Natural killer cell (primary cell): ENCODE data around the gene TK2. TPM values are rescaled to one million over a fixed set of nuclear protein-coding genes. Genes with fewer than 3 reads are reported as not detected.
A peak's percentile ranks its signal among the peaks of the same experiment; 100 is the strongest.
"Not testable (repeated sequence)": the region's sequence is repeated elsewhere in the genome, so short reads cannot be mapped to it uniquely, and the experiment has no call there.

Experiments
- ATAC-seq, 3 donors: fragments of 150-1000 bp in 2 of 3; fragments of 200-7000 bp in 1 of 3; cut with Tn5 transposase; 1 replicate in 1 of 3; 2 replicates in 2 of 3; pipeline ENCODE4 v1.10.0; 2021; ENCODE audit warnings: mild to moderate bottlenecking in 2 of 3, moderate library complexity in 2 of 3
- DNase-seq, 2 donors: peaks; one replicate each; pipeline versions ENCODE4 v3.0.0 to v3.0.0-alpha.2; 2013 to 2021; ENCODE audit warnings: mixed read lengths in 1 of 2
- H3K27ac ChIP-seq: one replicate; pipeline ENCODE4 v1.5.1; 2013; ENCODE audit warnings: mild to moderate bottlenecking, low read length
- H3K27me3 ChIP-seq: one replicate; pipeline ENCODE4 v1.6.1; 2013; ENCODE audit warnings: low read length; ENCODE audit not compliant: control insufficient read depth, insufficient read depth
- H3K36me3 ChIP-seq: one replicate; pipeline ENCODE4 v1.6.1; 2013; ENCODE audit warnings: low read length; ENCODE audit not compliant: control insufficient read depth, insufficient read depth
- H3K4me1 ChIP-seq: one replicate; pipeline ENCODE4 v1.6.1; 2013; ENCODE audit warnings: low read length; ENCODE audit not compliant: control insufficient read depth, insufficient read depth
- H3K4me3 ChIP-seq: one replicate; pipeline ENCODE4 v1.5.1; 2013; ENCODE audit warnings: low read length
- H3K9me3 ChIP-seq: one replicate; pipeline ENCODE4 v1.6.1; 2013; ENCODE audit warnings: low read length; ENCODE audit not compliant: control insufficient read depth, insufficient read depth
- H3K27ac Mint-ChIP-seq, 2 donors: one replicate each; pipeline ENCODE4 v1.8.0; 2022; ENCODE audit warnings: mild to moderate bottlenecking in 2 of 2, mixed read lengths in 2 of 2, moderate library complexity in 1 of 2
- H3K27me3 Mint-ChIP-seq, 2 donors: one replicate each; pipeline ENCODE4 v1.8.0; 2022; ENCODE audit warnings: low read depth in 2 of 2, mixed read lengths in 2 of 2
- H3K36me3 Mint-ChIP-seq: one replicate; pipeline ENCODE4 v1.8.0; 2022; ENCODE audit warnings: mixed read lengths
- H3K4me1 Mint-ChIP-seq, 2 donors: one replicate each; pipeline ENCODE4 v1.8.0; 2022; ENCODE audit warnings: mixed read lengths in 2 of 2
- H3K4me3 Mint-ChIP-seq: one replicate; pipeline ENCODE4 v1.8.0; 2022; ENCODE audit warnings: mild to moderate bottlenecking, moderate library complexity, mixed read lengths
- H3K9me3 Mint-ChIP-seq, 2 donors: one replicate each; pipeline ENCODE4 v1.8.0; 2022; ENCODE audit warnings: mixed read lengths in 2 of 2
- WGBS: methylation state at CpG from one replicate; pipeline ENCODE4 v1.1.7; 2013; ENCODE audit warnings: missing lambda C conversion rate; ENCODE audit not compliant: insufficient coverage; 5-methylcytosine and 5-hydroxymethylcytosine counted together
- intact Hi-C: fragments of 100-400 bp; cut with micrococcal nuclease; formaldehyde crosslinking; loops from one replicate; pipeline ENCODE4 v1.14.2; 2022
- total RNA-seq, 4 donors: library from RNA; stranded (reverse); fragments of 120-200 nt in 1 of 4; gene quantifications; one replicate each; pipeline versions ENCODE4 v1.2.3 to v1.2.4, GENCODE V29; 2013 to 2022
- TF ChIP-seq, protein P1 (sequence below): fragments of 200-600 bp; IDR thresholded peaks from one replicate; pipeline ENCODE4 v1.8.0; 2022; ENCODE audit warnings: antibody characterized with exemption

Gene TK2
- total RNA-seq, 3 donors from 2014 or later (not counting 1 experiment from before 2014, with no cell fraction given), result 18.8 to 25.8 (median 25.1) TPM

DNA sequence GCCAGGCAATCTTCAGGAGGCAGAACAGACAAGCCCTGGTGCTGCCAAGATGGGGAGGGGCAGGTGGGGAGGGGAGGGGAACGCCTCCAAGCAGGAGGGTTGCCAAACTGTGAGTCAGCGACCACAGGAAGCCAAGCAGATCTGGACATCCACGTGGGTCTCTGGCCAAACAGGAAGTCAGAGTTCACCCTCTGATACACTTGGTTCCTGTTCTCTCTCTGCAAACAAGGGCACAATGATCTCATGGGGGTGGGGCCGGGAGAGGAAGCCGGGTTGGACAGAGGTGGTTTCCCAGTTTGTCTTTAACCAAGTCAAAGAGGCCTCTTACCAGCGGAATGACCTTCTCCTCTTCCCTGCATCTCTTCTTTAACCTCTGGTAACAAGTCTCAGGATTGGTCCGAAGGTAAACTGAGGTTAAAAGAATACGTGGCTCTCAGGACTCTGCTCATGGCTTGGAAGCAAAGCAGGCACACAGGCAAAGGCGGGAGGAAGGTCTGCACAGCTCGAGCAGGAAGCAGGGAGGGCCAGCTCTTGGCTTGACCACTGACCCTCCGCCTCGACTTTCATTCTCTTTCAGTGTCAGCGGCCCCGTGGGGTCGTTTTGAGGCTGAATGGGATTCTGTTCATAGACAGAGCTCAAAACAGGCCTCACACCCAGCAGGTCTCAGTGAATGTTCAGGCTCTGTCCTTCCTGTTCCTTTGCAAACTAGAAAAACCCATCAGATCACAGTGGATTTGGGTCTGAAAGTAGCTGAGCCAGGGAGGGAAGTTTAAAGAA, 32.9 kb downstream of the TK2 start:
- intact Hi-C loops, result loop anchor here (1.0 to 5.0 kb wide), 3 partner anchors 34 to 70 kb away; partner anchors contain the start of gene TK2
- Histone ChIP-seq H3K4me3 (peak overlapping the region; percentile 19), H3K4me1 (peaks cover 71% of the 10 kb centered on the region), H3K27ac (peak overlapping the region; percentile 94), H3K36me3 (no peaks in the 10 kb centered on the region), H3K9me3 (no peaks in the 10 kb centered on the region), H3K27me3 (no peaks in the 10 kb centered on the region)
- Mint-ChIP-seq H3K9me3 (no peaks in the 10 kb centered on the region), H3K4me1 (peaks cover 60 to 64% of the 10 kb centered on the region in 2 donors), H3K4me3 (peak overlapping the region; percentile 88), H3K27ac (peak overlapping the region; percentile 99), H3K27me3 (no peaks in the 10 kb centered on the region), H3K36me3 (no peaks in the 10 kb centered on the region)
- DNase-seq (peak; percentile 75 to 86), ATAC-seq (peak; percentile 89 to 95 (median 93))
- TF ChIP-seq, protein P1, sequence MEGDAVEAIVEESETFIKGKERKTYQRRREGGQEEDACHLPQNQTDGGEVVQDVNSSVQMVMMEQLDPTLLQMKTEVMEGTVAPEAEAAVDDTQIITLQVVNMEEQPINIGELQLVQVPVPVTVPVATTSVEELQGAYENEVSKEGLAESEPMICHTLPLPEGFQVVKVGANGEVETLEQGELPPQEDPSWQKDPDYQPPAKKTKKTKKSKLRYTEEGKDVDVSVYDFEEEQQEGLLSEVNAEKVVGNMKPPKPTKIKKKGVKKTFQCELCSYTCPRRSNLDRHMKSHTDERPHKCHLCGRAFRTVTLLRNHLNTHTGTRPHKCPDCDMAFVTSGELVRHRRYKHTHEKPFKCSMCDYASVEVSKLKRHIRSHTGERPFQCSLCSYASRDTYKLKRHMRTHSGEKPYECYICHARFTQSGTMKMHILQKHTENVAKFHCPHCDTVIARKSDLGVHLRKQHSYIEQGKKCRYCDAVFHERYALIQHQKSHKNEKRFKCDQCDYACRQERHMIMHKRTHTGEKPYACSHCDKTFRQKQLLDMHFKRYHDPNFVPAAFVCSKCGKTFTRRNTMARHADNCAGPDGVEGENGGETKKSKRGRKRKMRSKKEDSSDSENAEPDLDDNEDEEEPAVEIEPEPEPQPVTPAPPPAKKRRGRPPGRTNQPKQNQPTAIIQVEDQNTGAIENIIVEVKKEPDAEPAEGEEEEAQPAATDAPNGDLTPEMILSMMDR, result no peak
- WGBS, result 4% methylated on average over 14 of the region's 15 CpGs

DNA sequence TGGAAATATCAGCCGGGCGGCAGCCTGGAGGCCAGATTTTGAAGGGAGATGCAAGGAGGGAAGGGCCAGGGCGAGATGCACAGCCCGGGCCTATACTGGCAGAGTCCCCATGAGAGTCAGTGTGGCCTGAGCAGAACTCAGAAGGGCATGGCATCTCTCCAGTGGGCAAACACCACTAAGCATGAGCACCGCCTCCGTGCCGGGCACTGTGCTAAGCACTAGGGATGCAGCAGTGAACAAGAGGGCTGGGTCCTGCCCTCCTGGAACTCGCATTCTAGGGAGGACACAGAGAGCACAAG, 33.5 kb downstream of the TK2 start:
- peak; percentile 16 to 27 (median 23) for ATAC-seq
- 12% methylated on average over 8 of the region's 8 CpGs for WGBS
- no peaks in the 10 kb centered on the region for H3K27me3 ChIP-seq
- Mint-ChIP-seq H3K9me3 (no peaks in the 10 kb centered on the region), H3K4me1 (peaks cover 55 to 62% of the 10 kb centered on the region in 2 donors), H3K27ac (peak overlapping the region; percentile 99), H3K36me3 (no peaks in the 10 kb centered on the region), H3K27me3 (no peaks in the 10 kb centered on the region), H3K4me3 (peak overlapping the region; percentile 78)
- TF ChIP-seq, protein P1, result no peak
- H3K4me3 ChIP-seq, result no peak overlapping the region
- H3K27ac ChIP-seq, result peak overlapping the region; percentile 94
- H3K4me1 ChIP-seq, result peaks cover 68% of the 10 kb centered on the region
- no peaks in the 10 kb centered on the region for H3K9me3 ChIP-seq
- H3K36me3 ChIP-seq, result no peaks in the 10 kb centered on the region
- intact Hi-C loops, result loop anchor here (1.0 to 5.0 kb wide), 3 partner anchors 34 to 71 kb away; partner anchors contain the start of gene TK2
- no peak for DNase-seq

DNA sequence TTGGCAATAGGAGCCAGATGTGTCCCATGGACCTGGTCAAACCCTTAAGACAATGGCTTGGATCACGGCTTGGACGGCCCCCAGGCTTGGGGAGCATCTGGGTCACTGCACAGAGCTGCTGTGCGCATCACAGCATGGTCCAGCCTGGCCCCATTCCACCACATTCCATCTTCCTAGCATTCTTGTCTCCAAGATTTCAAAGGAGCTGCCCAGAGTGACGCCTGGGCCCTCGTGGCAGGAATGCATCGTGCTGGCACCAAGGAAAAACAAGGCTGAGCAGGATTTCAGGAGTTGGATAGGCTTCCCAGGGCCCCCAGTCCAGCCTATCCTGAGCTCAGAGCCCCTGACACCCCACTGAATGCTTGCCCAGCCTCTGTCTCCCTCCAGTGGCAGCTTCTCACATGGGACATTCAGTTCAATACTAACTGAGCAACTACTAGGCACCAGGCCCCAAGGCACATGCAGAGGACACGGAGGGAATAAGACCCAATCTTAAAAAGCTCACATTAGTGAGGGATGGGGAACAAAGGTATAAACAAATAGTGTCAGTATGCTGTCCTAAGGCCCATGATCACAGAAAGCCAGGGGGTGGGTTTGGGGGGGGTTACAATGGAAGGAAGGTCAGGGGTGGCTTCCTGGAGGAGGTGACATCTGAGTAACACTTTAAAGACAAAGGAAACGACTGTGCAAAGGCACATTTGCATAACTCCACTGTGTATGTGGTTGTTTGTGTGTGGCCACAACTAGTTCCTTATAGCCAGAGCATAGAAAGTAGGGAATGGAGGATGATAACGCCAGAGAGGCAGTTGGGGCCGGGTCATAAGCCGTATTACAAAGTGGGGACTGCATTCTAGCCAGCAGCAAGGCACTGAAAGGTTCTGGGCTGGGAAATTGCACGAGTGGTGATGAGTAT, 34.1 kb downstream of the TK2 start:
- ATAC-seq, result no peak
- Mint-ChIP-seq H3K36me3 (no peaks in the 10 kb centered on the region), H3K27ac (peak overlapping the region; percentile 99), H3K27me3 (no peaks in the 10 kb centered on the region), H3K4me1 (peaks cover 49 to 56% of the 10 kb centered on the region in 2 donors), H3K9me3 (no peaks in the 10 kb centered on the region), H3K4me3 (peak overlapping the region; percentile 78)
- Histone ChIP-seq H3K9me3 (no peaks in the 10 kb centered on the region), H3K27ac (peak overlapping the region; percentile 94), H3K4me3 (no peak overlapping the region), H3K27me3 (no peaks in the 10 kb centered on the region), H3K36me3 (no peaks in the 10 kb centered on the region), H3K4me1 (peaks cover 62% of the 10 kb centered on the region)
- TF ChIP-seq, protein P1, result peak; percentile 36
- WGBS, result 64% methylated on average over 12 of the region's 12 CpGs
- DNase-seq, result peak in 1 of 2 donors; percentile 30
- intact Hi-C loops, result loop anchor here (1.0 to 5.0 kb wide), 3 partner anchors 35 to 71 kb away; partner anchors contain the start of gene TK2

DNA sequence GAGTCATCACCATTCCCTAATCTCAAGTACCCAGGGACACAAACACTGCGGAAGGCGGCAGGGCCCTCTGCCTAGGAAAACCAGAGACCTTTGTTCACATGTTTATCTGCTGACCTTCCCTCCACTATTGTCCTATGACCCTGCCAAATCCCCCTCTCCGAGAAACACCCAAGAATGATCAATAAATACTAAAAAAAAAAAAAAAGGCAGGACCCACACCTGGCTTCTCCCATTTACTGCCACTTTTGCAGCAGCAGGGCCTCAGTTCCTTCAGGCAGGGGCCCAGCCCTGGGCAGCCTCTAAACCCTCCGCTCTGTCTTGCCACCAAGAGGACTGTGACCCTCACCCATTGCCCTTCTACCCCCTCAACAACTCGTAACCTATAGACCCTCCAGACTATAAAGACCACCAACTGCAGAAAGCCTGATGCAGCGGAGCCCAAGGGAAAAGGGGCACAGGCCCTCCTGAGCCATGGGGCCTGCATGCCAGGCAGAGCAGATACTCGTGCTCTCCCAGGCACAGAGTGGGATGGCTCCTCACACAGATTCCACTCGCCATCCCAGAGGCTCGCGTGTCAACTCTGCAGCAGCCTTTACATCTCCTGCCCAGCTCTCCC, 34.8 kb downstream of the TK2 start:
- H3K9me3 ChIP-seq, H3K27me3 Mint-ChIP-seq, H3K36me3 Mint-ChIP-seq, H3K27me3 ChIP-seq, H3K4me3 ChIP-seq, DNase-seq, ATAC-seq, H3K36me3 ChIP-seq, H3K9me3 Mint-ChIP-seq: not testable (repeated sequence)
- intact Hi-C loops, result loop anchor here (5.0 kb wide), 1 partner anchor 72 kb away; no protein-coding TSS in a partner anchor
- WGBS, result 99% methylated on average over 8 of the region's 10 CpGs
- Mint-ChIP-seq H3K4me3 (peak overlapping the region; percentile 11), H3K4me1 (peaks cover 41 to 49% of the 10 kb centered on the region in 2 donors), H3K27ac (peak overlapping the region; percentile 99)
- H3K4me1 ChIP-seq, result peaks cover 54% of the 10 kb centered on the region
- H3K27ac ChIP-seq, result peak overlapping the region; percentile 94

DNA sequence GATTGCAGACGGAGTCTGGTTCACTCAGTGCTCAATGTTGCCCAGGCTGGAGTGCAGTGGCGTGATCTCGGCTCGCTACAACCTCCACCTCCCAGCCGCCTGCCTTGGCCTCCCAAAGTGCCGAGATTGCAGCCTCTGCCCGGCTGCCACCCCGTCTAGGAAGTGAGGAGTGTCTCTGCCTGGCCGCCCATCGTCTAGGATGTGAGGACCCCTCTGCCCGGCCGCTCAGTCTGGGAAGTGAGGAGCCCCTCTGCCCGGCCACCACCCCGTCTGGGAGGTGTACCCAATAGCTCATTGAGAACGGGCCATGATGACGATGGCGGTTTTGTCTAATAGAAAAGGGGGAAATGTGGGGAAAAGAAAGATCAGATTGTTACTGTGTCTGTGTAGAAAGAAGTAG, 35.5 kb downstream of the TK2 start:
- peaks cover 47% of the 10 kb centered on the region for H3K4me1 ChIP-seq
- H3K9me3 ChIP-seq, H3K4me3 ChIP-seq, DNase-seq, H3K27me3 ChIP-seq, intact Hi-C loops, H3K36me3 Mint-ChIP-seq, H3K4me3 Mint-ChIP-seq, ATAC-seq, H3K27ac ChIP-seq, H3K9me3 Mint-ChIP-seq, H3K27me3 Mint-ChIP-seq, H3K36me3 ChIP-seq: not testable (repeated sequence)
- Mint-ChIP-seq H3K4me1 (peaks cover 34 to 42% of the 10 kb centered on the region in 2 donors), H3K27ac (peak overlapping the region; percentile 99)
- 94% methylated on average over 11 of the region's 17 CpGs for WGBS
